Measurements from ENCODE around the gene GAGE12F. TPM values are rescaled to one million over a fixed set of nuclear protein-coding genes. Genes with fewer than 3 reads are reported as not detected.
"Not testable (repeated sequence)": the region's sequence is repeated elsewhere in the genome, so short reads cannot be mapped to it uniquely, and the experiment has no call there.

Gene GAGE12F, protein sequence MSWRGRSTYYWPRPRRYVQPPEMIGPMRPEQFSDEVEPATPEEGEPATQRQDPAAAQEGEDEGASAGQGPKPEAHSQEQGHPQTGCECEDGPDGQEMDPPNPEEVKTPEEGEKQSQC
- not detected for polyA plus RNA-seq (ENCODE audit: insufficient read depth in 1 of 5, insufficient read length in 5 of 5, low replicate concordance in 1 of 5)
- long read RNA-seq, donor 1 = 0 reads
- long read RNA-seq, donor 2 = 0 reads
- long read RNA-seq, donor 3 = 0 reads
- long read RNA-seq, donor 4 = 0 reads
- long read RNA-seq, donor 5 = 0 reads
- long read RNA-seq, donor 6 = 0 reads
- long read RNA-seq, donor 7 = 0 reads
- long read RNA-seq, donor 8 = 0 reads

DNA sequence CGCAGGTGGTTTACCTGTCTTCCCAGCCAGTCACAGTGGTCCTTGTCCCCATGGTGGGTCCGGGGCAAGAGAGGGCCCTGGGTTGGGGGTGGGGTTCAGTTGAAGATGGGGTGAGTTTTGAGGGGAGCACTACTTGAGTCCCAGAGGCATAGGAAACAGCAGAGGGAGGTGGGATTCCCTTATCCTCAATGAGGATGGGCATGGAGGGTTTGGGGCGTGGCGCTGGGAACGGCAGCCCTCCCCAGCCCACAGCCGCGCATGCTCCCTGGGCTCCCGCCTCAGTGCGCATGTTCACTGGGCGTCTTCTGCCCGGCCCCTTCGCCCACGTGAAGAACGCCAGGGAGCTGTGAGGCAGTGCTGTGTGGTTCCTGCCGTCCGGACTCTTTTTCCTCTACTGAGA is at the start of gene GAGE12F:
Gene GAGE12F (plus strand): TSS at position 301 of the 400 bp plus-strand sequence. CDS start 1,155 bp downstream, outside the sequence.
- DNase-seq = not testable (repeated sequence)

DNA sequence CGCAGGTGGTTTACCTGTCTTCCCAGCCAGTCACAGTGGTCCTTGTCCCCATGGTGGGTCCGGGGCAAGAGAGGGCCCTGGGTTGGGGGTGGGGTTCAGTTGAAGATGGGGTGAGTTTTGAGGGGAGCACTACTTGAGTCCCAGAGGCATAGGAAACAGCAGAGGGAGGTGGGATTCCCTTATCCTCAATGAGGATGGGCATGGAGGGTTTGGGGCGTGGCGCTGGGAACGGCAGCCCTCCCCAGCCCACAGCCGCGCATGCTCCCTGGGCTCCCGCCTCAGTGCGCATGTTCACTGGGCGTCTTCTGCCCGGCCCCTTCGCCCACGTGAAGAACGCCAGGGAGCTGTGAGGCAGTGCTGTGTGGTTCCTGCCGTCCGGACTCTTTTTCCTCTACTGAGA is 28.8 kb upstream of the GAGE12F start, which contains the start of gene GAGE12C:
Gene GAGE12C (plus strand): TSS at position 301 of the 400 bp plus-strand sequence. CDS start 1,155 bp downstream, outside the sequence.
- DNase-seq = not testable (repeated sequence)

DNA sequence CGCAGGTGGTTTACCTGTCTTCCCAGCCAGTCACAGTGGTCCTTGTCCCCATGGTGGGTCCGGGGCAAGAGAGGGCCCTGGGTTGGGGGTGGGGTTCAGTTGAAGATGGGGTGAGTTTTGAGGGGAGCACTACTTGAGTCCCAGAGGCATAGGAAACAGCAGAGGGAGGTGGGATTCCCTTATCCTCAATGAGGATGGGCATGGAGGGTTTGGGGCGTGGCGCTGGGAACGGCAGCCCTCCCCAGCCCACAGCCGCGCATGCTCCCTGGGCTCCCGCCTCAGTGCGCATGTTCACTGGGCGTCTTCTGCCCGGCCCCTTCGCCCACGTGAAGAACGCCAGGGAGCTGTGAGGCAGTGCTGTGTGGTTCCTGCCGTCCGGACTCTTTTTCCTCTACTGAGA is 19.2 kb upstream of the GAGE12F start, which contains the start of gene GAGE12D:
Gene GAGE12D (plus strand): TSS at position 301 of the 400 bp plus-strand sequence. CDS start 1,155 bp downstream, outside the sequence.
- DNase-seq = not testable (repeated sequence)

DNA sequence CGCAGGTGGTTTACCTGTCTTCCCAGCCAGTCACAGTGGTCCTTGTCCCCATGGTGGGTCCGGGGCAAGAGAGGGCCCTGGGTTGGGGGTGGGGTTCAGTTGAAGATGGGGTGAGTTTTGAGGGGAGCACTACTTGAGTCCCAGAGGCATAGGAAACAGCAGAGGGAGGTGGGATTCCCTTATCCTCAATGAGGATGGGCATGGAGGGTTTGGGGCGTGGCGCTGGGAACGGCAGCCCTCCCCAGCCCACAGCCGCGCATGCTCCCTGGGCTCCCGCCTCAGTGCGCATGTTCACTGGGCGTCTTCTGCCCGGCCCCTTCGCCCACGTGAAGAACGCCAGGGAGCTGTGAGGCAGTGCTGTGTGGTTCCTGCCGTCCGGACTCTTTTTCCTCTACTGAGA is 9.7 kb upstream of the GAGE12F start, which contains the start of gene GAGE12E:
Gene GAGE12E (plus strand): TSS at position 301 of the 400 bp plus-strand sequence. CDS start 1,155 bp downstream, outside the sequence.
- not testable (repeated sequence) for DNase-seq

DNA sequence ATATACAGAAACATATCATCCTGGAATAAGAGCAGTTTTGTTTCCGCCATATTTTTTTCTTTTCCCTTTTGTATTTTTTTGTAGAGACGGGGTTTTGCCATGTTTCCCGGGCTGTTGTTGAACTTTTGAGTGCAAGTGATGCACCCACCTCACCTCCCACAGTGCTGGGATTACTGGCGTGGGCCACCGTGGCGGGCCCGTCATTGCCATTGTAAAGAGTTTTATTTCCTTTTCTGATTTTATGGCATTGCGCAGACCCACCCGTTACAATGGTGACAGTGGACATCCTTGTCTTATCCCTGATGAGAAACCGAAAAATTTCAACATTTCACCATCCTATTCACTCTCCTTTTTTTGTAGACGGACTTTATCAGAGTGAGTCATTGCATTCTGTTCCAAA is 8.1 kb downstream of the GAGE12F start:
- DNase-seq = not testable (repeated sequence)

DNA sequence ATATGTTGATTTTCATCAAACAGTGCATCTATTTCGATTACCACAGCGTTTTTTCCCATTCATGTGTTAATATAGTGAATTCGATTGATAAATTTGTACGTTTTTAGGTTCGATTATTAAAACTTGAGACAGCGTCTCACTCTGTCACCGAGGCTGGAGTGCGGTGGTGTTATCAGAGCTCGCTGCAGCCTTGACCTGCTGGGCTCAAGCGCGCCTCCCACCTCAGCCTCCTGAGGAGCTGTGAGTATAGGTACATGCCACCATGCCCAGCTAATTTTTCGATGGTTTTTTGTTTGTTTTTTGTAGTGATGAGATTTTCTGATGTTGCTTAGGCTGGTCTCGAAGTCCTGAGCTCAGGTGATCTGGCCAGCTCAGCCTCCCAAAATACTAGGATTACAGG is 8.5 kb downstream of the GAGE12F start:
- DNase-seq = not testable (repeated sequence)

DNA sequence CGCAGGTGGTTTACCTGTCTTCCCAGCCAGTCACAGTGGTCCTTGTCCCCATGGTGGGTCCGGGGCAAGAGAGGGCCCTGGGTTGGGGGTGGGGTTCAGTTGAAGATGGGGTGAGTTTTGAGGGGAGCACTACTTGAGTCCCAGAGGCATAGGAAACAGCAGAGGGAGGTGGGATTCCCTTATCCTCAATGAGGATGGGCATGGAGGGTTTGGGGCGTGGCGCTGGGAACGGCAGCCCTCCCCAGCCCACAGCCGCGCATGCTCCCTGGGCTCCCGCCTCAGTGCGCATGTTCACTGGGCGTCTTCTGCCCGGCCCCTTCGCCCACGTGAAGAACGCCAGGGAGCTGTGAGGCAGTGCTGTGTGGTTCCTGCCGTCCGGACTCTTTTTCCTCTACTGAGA is 9.5 kb downstream of the GAGE12F start, which contains the start of gene GAGE12G:
Gene GAGE12G (plus strand): TSS at position 301 of the 400 bp plus-strand sequence. CDS start 1,155 bp downstream, outside the sequence.
- DNase-seq = not testable (repeated sequence)

DNA sequence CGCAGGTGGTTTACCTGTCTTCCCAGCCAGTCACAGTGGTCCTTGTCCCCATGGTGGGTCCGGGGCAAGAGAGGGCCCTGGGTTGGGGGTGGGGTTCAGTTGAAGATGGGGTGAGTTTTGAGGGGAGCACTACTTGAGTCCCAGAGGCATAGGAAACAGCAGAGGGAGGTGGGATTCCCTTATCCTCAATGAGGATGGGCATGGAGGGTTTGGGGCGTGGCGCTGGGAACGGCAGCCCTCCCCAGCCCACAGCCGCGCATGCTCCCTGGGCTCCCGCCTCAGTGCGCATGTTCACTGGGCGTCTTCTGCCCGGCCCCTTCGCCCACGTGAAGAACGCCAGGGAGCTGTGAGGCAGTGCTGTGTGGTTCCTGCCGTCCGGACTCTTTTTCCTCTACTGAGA is 19.0 kb downstream of the GAGE12F start, which contains the start of gene GAGE12H:
Gene GAGE12H (plus strand): TSS at position 301 of the 400 bp plus-strand sequence. CDS start 1,155 bp downstream, outside the sequence.
- not testable (repeated sequence) for DNase-seq

DNA sequence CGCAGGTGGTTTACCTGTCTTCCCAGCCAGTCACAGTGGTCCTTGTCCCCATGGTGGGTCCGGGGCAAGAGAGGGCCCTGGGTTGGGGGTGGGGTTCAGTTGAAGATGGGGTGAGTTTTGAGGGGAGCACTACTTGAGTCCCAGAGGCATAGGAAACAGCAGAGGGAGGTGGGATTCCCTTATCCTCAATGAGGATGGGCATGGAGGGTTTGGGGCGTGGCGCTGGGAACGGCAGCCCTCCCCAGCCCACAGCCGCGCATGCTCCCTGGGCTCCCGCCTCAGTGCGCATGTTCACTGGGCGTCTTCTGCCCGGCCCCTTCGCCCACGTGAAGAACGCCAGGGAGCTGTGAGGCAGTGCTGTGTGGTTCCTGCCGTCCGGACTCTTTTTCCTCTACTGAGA is 28.6 kb downstream of the GAGE12F start, which contains the start of gene GAGE2A:
Gene GAGE2A (plus strand): TSS at position 301 of the 400 bp plus-strand sequence. CDS start 1,155 bp downstream, outside the sequence.
- DNase-seq = not testable (repeated sequence)

DNA sequence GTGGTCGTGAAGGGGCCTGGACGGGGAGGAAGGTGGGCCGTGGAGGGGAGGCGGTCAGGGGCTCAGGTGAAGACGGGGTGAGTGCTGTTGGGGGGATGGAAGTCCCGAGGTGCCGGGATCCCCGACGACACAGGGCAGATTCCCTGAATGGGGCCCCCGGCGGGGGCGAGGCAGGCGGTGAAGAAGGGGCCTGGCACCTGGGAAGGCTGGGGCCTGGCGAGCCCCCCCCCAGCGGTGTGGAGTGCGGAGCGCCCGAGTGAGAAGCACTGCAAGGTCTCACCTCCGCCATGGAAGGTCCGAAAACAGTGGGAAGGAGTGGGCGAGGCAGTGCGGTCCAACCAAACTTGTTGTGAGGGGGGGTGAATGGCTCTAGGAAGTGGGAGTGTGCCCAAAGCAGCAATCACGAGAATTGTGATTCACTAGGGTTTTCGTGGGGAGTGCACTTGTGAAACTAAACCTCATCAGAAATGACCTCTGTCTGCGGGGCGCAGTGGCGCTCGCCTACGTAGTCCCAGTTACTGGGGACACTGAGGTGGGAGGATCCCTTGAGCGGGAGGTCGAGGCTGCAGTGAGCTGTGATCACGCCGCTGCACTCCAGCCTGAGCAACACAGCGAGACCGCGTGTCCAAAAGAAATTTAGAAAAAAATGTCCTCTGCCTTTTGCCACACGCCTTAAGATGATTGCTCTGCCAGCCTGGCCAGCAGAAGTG is 29.3 kb downstream of the GAGE12F start:
- DNase-seq = not testable (repeated sequence)

DNA sequence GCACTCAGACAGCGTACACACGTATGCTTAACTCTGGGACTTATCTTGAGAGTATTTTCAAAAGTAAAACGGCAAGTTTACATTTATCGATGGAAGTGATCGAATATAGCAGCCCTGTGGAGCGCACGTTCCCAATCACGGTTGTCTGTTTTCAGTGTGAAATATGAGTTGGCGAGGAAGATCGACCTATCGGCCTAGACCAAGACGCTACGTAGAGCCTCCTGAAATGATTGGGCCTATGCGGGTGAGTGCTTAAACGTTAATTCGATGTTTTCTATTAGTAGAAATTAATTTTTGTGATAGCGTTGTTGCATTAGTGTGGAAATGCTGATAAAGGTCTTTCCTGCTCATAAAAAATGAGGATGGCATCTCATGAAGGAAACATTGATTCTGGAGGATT is 29.8 kb downstream of the GAGE12F start:
- not testable (repeated sequence) for DNase-seq

DNA sequence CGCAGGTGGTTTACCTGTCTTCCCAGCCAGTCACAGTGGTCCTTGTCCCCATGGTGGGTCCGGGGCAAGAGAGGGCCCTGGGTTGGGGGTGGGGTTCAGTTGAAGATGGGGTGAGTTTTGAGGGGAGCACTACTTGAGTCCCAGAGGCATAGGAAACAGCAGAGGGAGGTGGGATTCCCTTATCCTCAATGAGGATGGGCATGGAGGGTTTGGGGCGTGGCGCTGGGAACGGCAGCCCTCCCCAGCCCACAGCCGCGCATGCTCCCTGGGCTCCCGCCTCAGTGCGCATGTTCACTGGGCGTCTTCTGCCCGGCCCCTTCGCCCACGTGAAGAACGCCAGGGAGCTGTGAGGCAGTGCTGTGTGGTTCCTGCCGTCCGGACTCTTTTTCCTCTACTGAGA is 38.1 kb downstream of the GAGE12F start, which contains the start of gene GAGE1:
Gene GAGE1 (plus strand): TSS at position 301 of the 400 bp plus-strand sequence. CDS start 1,155 bp downstream, outside the sequence.
- DNase-seq = not testable (repeated sequence)

DNA sequence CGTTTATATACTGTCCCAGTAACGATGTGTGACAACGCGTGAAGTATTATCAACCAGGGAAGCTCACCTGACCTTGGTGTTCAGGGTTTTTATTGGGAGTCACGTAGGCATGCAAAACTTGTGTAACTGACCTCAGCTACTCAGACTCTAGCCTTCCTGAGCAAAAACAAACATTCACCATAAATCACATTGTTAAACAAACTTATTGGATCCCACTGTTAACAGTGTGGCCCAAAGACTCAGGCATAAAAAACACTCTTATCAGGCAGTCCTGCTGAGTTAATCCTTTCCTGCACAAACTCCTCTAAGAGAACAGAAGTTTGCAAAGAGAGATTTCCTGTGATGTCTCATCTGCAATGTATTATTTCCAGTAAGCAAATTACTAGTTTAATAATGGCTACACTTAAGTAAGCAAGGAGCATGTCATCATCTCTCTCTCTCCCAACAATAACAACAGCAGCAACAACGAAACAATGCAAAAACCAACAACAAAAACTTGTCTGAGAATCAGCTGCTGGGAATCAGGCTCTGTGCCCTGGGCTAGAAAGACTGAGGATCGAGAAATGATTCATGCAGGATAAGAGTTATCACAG is 50.2 kb downstream of the GAGE12F start:
- no peak for DNase-seq

Other genes with a start within 250 kb of the GAGE12F start
- gene GAGE12J, start 238.8 kb upstream of the GAGE12F start, polyA plus RNA-seq (ENCODE audit: insufficient read depth in 1 of 5, insufficient read length in 5 of 5, low replicate concordance in 1 of 5) = not detected
- gene GAGE13, start 229.3 kb upstream of the GAGE12F start, polyA plus RNA-seq (ENCODE audit: insufficient read depth in 1 of 5, insufficient read length in 5 of 5, low replicate concordance in 1 of 5) = not detected
- not detected for gene GAGE12C, start 28.7 kb upstream of the GAGE12F start, polyA plus RNA-seq (ENCODE audit: insufficient read depth in 1 of 5, insufficient read length in 5 of 5, low replicate concordance in 1 of 5)
- gene GAGE12D, start 19.1 kb upstream of the GAGE12F start, polyA plus RNA-seq (ENCODE audit: insufficient read depth in 1 of 5, insufficient read length in 5 of 5, low replicate concordance in 1 of 5) = not detected
- not detected for gene GAGE12E, start 9.6 kb upstream of the GAGE12F start, polyA plus RNA-seq (ENCODE audit: insufficient read depth in 1 of 5, insufficient read length in 5 of 5, low replicate concordance in 1 of 5)
- gene GAGE12G, start 9.6 kb downstream of the GAGE12F start, polyA plus RNA-seq (ENCODE audit: insufficient read depth in 1 of 5, insufficient read length in 5 of 5, low replicate concordance in 1 of 5) = not detected
- not detected for gene GAGE12H, start 19.1 kb downstream of the GAGE12F start, polyA plus RNA-seq (ENCODE audit: insufficient read depth in 1 of 5, insufficient read length in 5 of 5, low replicate concordance in 1 of 5)
- not detected for gene GAGE2A, start 28.7 kb downstream of the GAGE12F start, polyA plus RNA-seq (ENCODE audit: insufficient read depth in 1 of 5, insufficient read length in 5 of 5, low replicate concordance in 1 of 5)
- gene GAGE1, start 38.2 kb downstream of the GAGE12F start, polyA plus RNA-seq (ENCODE audit: insufficient read depth in 1 of 5, insufficient read length in 5 of 5, low replicate concordance in 1 of 5) = not detected
- not detected for gene PAGE1, start 135.1 kb downstream of the GAGE12F start, polyA plus RNA-seq (ENCODE audit: insufficient read depth in 1 of 5, insufficient read length in 5 of 5, low replicate concordance in 1 of 5)